HG03280 (cell line): ENCODE data around the gene KIRREL3.

Source experiments
- ATAC-seq: cut with Tn5 transposase; IDR thresholded peaks from one replicate; pipeline ENCODE4 v1.9.1; 2021; ENCODE audit warnings: mild to moderate bottlenecking, moderate library complexity; ENCODE audit not compliant: unreplicated experiment

KIRREL3 gene

DNA sequence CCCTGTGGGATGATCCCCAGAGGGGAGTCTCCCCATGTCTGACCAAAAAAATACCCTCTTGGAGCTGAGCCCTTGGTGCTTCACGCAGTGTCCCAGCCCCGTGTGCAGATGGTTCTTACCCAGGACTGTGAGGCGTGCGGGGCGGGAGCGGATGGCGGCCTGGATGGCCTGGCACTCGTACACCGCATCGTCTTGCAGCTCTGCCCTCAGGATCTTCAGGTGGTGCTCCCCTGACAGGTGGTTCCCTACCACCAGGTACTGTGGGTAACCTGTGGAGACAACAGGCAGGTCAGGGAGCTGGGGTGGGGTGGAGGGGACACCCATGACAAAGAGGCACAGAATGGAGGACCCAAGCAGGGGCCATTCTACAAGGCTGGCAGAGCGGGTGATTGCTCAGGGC is 479.4 kb downstream of the KIRREL3 start:
- no peak for ATAC-seq

DNA sequence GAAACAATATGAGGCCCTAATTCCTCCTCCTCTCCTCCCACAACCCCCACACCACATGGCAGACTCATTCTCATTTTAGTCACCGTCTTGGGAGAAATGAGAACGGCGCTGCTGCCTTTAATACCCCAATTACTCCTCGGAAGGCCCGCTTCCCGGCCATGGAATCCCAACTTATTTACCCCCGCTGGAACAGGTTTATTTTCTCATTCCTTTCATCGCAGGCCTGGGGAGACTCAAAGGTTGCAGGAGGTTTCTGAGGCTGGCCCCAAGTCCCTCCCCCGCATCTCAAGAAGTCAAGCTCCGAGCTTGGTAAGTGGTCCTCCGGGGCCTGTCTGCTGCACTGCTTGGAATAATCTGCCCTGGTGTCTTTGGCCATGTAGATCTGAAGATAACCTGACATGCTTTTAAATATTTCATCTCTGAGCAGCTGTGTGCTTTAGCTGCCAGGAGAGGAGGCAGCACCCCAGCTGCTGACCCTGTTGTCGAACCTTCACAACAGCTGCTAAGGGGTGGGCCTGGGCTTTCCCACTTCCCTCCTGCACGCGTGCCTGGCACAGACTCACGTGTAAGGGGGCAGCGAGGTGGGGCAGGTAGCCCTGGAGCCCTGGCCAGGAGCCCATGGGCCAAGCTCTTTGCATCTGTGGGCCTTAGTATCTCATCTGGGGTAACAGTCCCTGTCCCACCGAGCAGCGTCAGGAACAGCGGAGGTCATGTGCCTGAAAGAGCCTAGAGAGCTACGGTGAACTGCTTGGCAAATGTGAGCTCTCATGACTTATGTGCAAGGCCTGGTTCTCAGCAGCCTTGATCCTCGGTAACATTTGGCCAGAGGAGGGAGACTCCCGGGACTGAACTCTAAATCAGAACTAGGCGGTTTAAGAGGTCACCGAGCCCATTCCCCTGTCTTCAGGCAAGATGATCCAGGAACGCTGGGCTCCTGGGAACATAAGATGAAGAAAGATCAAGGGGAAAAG is 480.5 kb downstream of the KIRREL3 start:
- ATAC-seq, result no peak

DNA sequence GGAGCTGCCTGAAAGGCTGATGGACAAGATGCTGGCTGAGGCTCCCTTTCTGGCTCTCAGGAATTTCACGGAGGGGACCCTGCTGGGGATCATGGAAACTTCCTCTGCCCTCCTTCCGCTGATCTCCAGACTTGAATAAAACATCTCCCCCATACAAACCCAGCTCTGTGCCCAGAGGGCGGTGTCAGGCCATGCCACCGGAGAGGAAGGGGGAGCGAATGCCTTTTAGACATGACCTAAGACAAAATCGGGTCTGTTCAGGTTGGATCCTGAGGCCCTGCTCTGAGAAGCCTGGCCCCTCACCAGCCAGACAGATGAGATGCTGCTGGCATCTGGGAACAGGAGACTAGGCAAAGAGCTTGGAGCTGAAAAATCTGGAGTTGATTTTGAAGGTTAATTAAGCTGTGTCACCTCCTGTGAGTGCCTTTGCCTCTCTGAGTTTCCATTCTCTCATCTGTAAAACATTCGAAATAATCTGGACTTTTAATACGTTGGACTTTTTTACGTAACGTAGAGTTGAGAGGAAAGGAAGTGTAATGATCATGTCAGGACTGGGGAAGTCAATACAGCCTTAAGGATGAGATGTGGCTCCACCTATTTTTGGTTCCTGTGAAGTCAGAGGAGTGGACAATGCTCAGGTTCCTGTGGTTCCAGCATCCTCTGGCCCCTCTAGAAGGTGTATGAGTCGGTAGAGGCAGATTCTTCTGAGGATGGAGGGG is 481.4 kb downstream of the KIRREL3 start:
- no peak for ATAC-seq

DNA sequence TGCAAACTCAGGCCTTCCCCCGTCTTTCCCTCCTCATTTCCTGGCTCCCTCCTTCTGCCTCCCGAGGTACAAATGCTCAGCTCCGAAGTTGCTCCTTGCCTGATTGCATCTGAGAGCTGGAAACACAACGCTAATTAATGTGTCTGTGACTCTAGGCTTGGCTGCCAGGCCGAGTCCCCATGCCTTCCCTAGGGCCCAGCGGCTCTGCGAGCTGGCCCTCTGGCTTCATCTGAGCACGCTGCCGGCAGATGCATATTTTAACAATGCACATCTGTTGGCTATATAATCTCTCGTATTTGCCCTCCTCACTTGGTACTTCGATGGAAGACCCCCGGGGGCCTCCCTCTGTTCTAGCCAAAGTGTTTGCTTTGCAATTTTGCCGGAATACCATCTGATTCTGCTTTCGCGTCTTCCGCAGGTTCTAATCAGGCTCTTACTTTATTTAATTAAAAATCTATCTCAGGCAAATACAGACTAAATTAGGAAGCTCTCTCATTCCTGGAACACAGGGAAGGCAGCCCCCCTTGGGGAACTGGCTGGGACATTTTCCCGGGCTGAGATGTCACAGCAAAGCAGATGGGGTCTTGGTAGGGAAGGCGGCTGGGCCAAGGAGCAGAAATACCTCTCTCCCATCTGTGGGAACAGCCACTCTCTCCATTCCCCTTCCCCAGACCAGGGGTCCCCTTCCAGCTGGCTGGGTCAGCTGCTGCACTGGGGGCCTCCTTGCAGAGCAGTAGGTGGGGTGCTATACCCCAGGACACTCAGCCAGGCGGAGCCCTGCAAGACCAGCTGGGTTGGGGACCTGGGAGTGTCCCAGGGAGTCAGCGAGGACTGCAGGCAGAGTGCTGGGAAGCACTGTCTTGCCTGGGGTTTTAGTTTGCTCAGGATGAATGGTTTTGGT is 482.2 kb downstream of the KIRREL3 start:
- no peak for ATAC-seq

DNA sequence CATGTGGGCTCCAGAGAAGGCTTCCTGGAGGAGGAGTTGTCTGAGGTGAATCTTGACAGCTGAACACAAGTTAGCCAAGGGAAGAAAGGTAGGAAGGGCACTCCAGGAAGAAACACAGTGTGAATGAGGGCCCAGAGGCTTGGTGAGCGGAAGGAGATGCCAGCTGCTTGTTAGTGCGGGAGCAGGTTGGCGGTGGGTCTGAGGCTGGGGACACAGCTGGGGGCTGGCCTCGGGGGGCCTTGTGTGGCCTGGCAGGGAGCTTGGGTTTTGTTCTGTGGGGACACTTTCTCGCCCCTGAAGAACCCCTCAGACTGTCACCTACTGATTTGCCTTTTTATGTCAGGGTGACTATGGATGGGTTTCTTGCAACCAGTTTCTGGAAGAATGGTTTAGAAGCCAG is 485.1 kb downstream of the KIRREL3 start:
- ATAC-seq, result no peak

- no peak for ATAC-seq
Measured at GRCh38 chr11:126514061-126514693, 486.4 kb downstream of the KIRREL3 start.

- no peak for ATAC-seq
Measured at GRCh38 chr11:126512741-126513715, 487.5 kb downstream of the KIRREL3 start.

DNA sequence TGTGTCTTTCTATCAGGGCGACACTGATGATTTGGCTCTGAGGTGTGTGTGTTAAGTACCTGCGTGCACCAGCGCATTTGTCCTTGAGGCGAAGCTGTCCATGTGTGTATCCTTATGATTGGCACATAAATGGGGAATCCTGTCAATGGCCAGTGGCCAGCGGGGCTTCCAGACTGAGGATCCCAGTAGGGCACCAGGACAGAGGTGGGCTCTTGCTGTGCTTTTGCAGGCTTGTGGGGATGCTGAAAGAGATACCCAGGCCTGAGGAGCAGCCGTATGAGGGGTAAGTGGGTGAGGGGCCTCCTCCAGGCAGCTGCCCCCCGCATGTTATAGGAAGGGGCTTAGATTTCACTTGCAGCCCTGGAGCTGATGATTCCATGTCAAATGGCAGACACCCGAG is 488.3 kb downstream of the KIRREL3 start:
- ATAC-seq, result no peak

DNA sequence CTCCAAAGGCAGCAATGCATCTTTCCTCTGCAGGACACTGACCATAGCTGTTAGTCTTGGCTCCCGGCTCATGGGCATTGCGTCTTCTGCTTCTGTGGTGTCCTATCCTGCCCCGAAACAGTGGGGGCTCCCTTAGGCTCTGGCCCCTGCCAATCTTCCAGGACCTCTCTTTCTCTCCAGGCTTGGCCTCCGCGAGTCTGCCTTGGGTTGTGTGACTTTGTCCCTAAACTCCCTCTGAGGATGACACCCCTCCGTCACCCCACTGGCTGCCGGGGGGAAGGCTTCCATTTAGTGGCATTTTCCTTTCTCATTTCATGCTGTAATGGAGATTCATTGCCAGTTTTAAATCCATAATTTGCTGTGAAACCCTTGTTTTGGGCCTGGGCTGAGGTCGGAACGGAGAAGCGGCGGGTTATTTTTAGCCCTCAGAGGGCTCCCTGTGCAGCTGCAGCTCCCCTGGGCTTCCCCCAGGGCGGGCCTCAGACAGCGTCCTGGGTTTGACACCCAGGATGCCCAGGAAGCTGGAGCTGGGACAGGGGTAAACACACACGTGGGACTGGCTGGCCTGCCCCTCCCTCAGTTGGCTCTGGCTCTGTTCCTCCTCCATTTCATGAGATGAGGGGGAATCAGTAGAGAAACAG is 489.0 kb downstream of the KIRREL3 start:
- no peak for ATAC-seq

- no peak for ATAC-seq
Measured at GRCh38 chr11:126510621-126511370, 489.8 kb downstream of the KIRREL3 start.

GRCh38 chr11:126507646-126508045 is 492.9 kb downstream of the KIRREL3 start:
- no peak for ATAC-seq

DNA sequence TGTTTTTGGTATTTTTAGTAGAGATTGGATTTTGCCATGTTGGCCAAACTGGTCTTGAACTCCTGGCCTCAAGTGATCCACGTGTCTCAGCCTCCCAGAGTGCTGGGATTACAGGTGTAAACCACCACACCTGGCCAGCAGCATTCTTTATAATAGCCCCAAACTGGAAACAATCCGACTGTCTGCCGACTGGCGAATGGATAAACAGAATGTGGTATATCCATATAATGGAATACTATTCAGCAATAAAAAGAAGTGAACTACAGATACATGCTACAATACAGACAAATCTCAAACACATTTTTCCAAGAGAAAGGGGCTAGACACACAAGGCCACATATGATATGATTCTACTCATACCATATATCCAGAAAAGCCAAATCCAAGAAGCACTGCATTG is 493.8 kb downstream of the KIRREL3 start:
- no peak for ATAC-seq

DNA sequence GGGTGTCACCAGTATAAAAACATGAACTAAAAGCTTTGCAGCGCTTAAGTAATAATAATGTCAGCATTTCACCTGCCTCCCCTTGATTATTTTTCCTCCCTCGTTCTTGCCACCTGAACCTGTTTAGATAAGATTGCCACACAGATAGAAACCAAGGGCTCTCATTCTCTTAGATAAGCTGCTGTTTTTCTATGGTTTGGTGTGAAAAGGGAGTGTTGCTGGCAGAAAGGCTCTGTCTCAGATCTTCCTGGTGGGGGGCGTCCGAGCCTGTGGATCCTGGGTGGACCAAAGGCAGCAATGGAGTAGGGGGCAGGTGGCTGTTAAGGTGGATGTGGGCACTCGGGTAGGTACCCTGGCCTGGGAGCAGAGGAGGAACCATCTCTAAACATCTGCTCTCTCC is 497.6 kb downstream of the KIRREL3 start:
- no peak for ATAC-seq

GRCh38 chr11:126502159-126502558 is 498.4 kb downstream of the KIRREL3 start:
- no peak for ATAC-seq

- ATAC-seq, result no peak
Measured at GRCh38 chr11:126501641-126502040, 498.9 kb downstream of the KIRREL3 start.

- no peak for ATAC-seq
Measured at GRCh38 chr11:126500981-126501380, 499.6 kb downstream of the KIRREL3 start.

DNA sequence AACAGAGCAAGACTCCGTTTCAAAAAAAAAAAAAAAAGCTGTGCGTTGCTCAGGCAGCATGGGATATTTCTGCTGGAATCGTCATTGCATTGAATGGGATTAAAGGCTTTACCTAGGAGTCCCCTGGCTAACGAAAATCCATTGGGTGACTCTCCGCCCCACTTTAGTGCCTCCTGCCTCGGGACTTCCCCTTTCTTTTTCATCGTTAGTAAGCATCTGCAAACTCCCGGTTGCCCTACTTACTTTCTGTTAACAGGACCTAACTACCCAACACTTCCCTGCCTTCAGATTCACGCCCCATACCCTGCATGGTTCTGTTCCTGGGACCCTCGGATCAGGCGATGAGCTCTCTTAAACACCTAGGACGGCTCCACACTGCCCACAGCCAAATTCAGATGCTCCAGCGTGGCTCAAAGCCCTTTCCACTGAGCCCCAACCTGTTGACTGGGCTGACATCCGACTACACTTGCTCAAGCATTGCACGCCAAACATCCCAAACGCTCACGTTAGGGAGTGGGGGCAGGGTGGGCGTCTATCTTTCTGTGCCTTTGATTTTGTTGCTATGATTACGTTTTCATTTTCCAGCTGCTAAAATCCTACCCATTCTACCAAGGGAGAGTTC is 501.3 kb downstream of the KIRREL3 start:
- ATAC-seq, result no peak

- no peak for ATAC-seq
Measured at GRCh38 chr11:126498281-126498680, 502.3 kb downstream of the KIRREL3 start.
